ENCODE measurements around the gene ZC3H12C. TPM values are rescaled to one million over a fixed set of nuclear protein-coding genes. Genes with fewer than 3 reads are reported as not detected.

The ZC3H12C gene
- total and polyA plus RNA-seq, 8 donors, result 1.5 to 9.5 (median 4.1) TPM

GRCh38 chr11:110070176-110070575 is 23.0 kb upstream of the ZC3H12C start:
- DNase-seq (no peak), FAIRE-seq (no peak), ATAC-seq (peak in 2 of 4 donors; percentile 47 to 51)
- H3K4me1 ChIP-seq, result no peaks in the 10 kb centered on the region
- no peak overlapping the region for H3K27ac ChIP-seq
- 80 to 81% methylated on average over 3 of the region's 3 CpGs for WGBS, 2 donors
- intact Hi-C loops (cut with DNase I), result no loop called here
- H3K36me3 ChIP-seq, result no peaks in the 10 kb centered on the region
- H3K27me3 ChIP-seq, result no peaks in the 10 kb centered on the region
- TF ChIP-seq CTCF (IDR thresholded peaks at IDR 0.05), result no peak
- H3K4me3 ChIP-seq, result no peak overlapping the region
- H3K9me3 ChIP-seq, result no peaks in the 10 kb centered on the region

GRCh38 chr11:110071197-110071596 is 22.0 kb upstream of the ZC3H12C start:
- Histone ChIP-seq H3K36me3 (no peaks in the 10 kb centered on the region), H3K4me1 (no peaks in the 10 kb centered on the region), H3K27me3 (no peaks in the 10 kb centered on the region), H3K4me3 (no peak overlapping the region), H3K27ac (no peak overlapping the region), H3K9me3 (no peaks in the 10 kb centered on the region)
- WGBS, 2 donors, result 91 to 96% methylated on average over 2 of the region's 2 CpGs
- FAIRE-seq (no peak), ATAC-seq (no peak), DNase-seq (no peak)
- no peak for TF ChIP-seq CTCF (IDR thresholded peaks at IDR 0.05)
- intact Hi-C loops (cut with DNase I), result no loop called here

GRCh38 chr11:110072930-110073329 is 20.3 kb upstream of the ZC3H12C start:
- DNase-seq (no peak), ATAC-seq (no peak), FAIRE-seq (no peak)
- intact Hi-C loops (cut with DNase I), result no loop called here
- no peaks in the 10 kb centered on the region for H3K9me3 ChIP-seq
- H3K27me3 ChIP-seq, result no peaks in the 10 kb centered on the region
- H3K27ac ChIP-seq, result no peak overlapping the region
- H3K4me1 ChIP-seq, result peaks cover 0 to 11% (median 0%) of the 10 kb centered on the region in 3 donors
- no peak overlapping the region for H3K4me3 ChIP-seq
- TF ChIP-seq CTCF (IDR thresholded peaks at IDR 0.05), result no peak
- no peaks in the 10 kb centered on the region for H3K36me3 ChIP-seq

- Histone ChIP-seq H3K27ac (no peak overlapping the region), H3K9me3 (no peaks in the 10 kb centered on the region), H3K27me3 (no peaks in the 10 kb centered on the region), H3K4me3 (no peak overlapping the region), H3K36me3 (no peaks in the 10 kb centered on the region), H3K4me1 (peaks cover 0 to 11% (median 0%) of the 10 kb centered on the region in 3 donors)
- DNase-seq, result no peak
- intact Hi-C loops (cut with DNase I), result no loop called here
- no peak for FAIRE-seq
- TF ChIP-seq CTCF (IDR thresholded peaks at IDR 0.05), result no peak
- ATAC-seq, result no peak
- 92 to 95% methylated on average over 7 of the region's 7 CpGs for WGBS, 2 donors
Observed at GRCh38 chr11:110074499-110074898, 18.7 kb upstream of the ZC3H12C start.

- Histone ChIP-seq H3K36me3 (no peaks in the 10 kb centered on the region), H3K27ac (no peak overlapping the region), H3K27me3 (no peaks in the 10 kb centered on the region), H3K4me3 (no peak overlapping the region), H3K9me3 (no peaks in the 10 kb centered on the region), H3K4me1 (peaks cover 0 to 11% (median 0%) of the 10 kb centered on the region in 3 donors)
- ATAC-seq, result peak in 3 of 4 donors; percentile 42 to 74 (median 46)
- no peak for FAIRE-seq
- 43 to 48% methylated on average over 12 of the region's 12 CpGs for WGBS, 2 donors
- no peak for TF ChIP-seq CTCF (IDR thresholded peaks at IDR 0.05)
- DNase-seq, result peak in 4 of 6 donors; percentile 25 to 52 (median 44)
- intact Hi-C loops (cut with DNase I), result no loop called here
Observed at GRCh38 chr11:110075105-110075846, 17.9 kb upstream of the ZC3H12C start.
